T-helper 2 cell (primary cell): ENCODE data around the gene MATN1.

Experiments
- DNase-seq, 5 experiments: peaks; one replicate each; pipeline versions ENCODE4 v3.0.0 to v3.0.0-alpha.2; 2012 to 2022

MATN1 gene

GRCh38 chr1:30716646-30717045 is 6.7 kb downstream of the MATN1 start:
- DNase-seq: no peak

- DNase-seq: no peak
Observed at GRCh38 chr1:30715886-30716285, 7.5 kb downstream of the MATN1 start.

- no peak for DNase-seq
Observed at GRCh38 chr1:30715216-30715615, 8.2 kb downstream of the MATN1 start.

- DNase-seq: no peak
Observed at GRCh38 chr1:30714536-30715090, 8.8 kb downstream of the MATN1 start.

- DNase-seq: no peak
Observed at GRCh38 chr1:30714025-30714424, 9.4 kb downstream of the MATN1 start.

- no peak for DNase-seq
Observed at GRCh38 chr1:30713311-30713710, 10.1 kb downstream of the MATN1 start.

- no peak for DNase-seq
Observed at GRCh38 chr1:30712583-30712982, 10.8 kb downstream of the MATN1 start.

GRCh38 chr1:30710407-30710806 is 13.0 kb downstream of the MATN1 start:
- DNase-seq: no peak

GRCh38 chr1:30708361-30708728 is 15.0 kb downstream of the MATN1 start:
- DNase-seq: no peak

GRCh38 chr1:30707412-30708360 is 15.7 kb downstream of the MATN1 start:
- peak in 3 of 5 experiments; percentile 35 to 47 (median 44) for DNase-seq

- no peak for DNase-seq
Observed at GRCh38 chr1:30706528-30706927, 16.9 kb downstream of the MATN1 start.

GRCh38 chr1:30705698-30706097 is 17.7 kb downstream of the MATN1 start:
- DNase-seq: no peak

- no peak for DNase-seq
Observed at GRCh38 chr1:30704765-30705509, 18.4 kb downstream of the MATN1 start.

GRCh38 chr1:30704271-30704670 is 19.1 kb downstream of the MATN1 start:
- DNase-seq: no peak

GRCh38 chr1:30702823-30703222 is 20.6 kb downstream of the MATN1 start:
- DNase-seq: no peak

- DNase-seq: no peak
Observed at GRCh38 chr1:30701258-30701633, 22.1 kb downstream of the MATN1 start.

GRCh38 chr1:30700528-30701257 is 22.7 kb downstream of the MATN1 start:
- no peak for DNase-seq

- DNase-seq: no peak
Observed at GRCh38 chr1:30699762-30700161, 23.6 kb downstream of the MATN1 start.

GRCh38 chr1:30698401-30698981 is 24.9 kb downstream of the MATN1 start:
- no peak for DNase-seq

- no peak for DNase-seq
Observed at GRCh38 chr1:30697571-30698376, 25.6 kb downstream of the MATN1 start.

GRCh38 chr1:30696831-30697230 is 26.6 kb downstream of the MATN1 start:
- no peak for DNase-seq

GRCh38 chr1:30695439-30695841 is 27.9 kb downstream of the MATN1 start:
- DNase-seq: no peak
